ENCODE results near the gene FANCG. TPM values are rescaled to one million over a fixed set of nuclear protein-coding genes. Genes with fewer than 3 reads are reported as not detected.
A peak's percentile ranks its signal among the peaks of the same experiment; 100 is the strongest.

The FANCG gene
- total RNA-seq, 1 donor from 2014 or later: 5.6 TPM

DNA sequence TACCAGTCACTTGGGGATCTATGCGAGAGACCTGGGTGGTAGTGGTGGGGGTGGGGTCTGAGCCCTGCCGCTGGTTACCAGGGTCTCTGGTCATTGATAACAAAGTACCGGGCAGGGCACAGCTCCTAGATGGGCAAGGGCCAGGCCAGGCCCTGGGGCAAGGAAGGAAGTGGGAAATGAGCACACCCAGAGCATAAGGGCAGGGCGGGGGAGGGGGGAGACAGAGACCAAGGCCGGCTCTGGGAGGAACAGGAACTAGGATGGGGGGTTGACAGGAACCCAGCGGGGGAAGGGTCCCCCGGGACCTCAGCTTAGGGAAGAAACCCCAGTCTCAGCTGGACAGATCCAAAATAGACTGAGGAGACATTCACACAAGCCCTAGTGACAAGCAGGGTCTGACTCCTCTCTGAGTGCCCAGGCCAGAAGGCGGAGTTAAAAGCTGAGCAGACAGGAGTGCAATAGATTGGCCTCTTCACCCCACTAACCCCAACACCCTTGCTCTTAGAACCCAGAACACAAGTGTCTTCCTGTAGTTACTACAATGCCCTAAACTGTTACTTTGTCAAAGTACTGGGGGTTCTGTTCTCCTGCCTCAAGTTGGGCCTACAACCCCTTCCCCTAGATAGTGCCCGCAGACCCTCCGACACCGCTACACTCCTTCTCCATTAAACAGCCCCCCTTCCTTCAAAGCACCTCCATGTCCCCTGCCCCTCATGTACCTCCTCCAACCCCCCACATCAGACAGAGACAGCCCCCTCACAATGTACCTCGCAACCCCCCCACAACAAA, 35.3 kb upstream of the FANCG start:
- intact Hi-C loops (cut with micrococcal nuclease): loop anchor here (5.0 to 10.0 kb wide), 3 partner anchors 47 to 362 kb away; partner anchors contain the start of gene UNC13B
- H3K9me3 ChIP-seq (replicated peaks): no peaks in the 10 kb centered on the region
- peak; percentile 80 for DNase-seq
- peaks cover 66% of the 10 kb centered on the region for H3K4me1 ChIP-seq
- H3K36me3 ChIP-seq: no peaks in the 10 kb centered on the region
- H3K27me3 ChIP-seq (ENCODE audit: low read depth): no peaks in the 10 kb centered on the region
- peak overlapping the region; percentile 95 for H3K27ac ChIP-seq (replicated peaks)
- TF ChIP-seq, protein P1, sequence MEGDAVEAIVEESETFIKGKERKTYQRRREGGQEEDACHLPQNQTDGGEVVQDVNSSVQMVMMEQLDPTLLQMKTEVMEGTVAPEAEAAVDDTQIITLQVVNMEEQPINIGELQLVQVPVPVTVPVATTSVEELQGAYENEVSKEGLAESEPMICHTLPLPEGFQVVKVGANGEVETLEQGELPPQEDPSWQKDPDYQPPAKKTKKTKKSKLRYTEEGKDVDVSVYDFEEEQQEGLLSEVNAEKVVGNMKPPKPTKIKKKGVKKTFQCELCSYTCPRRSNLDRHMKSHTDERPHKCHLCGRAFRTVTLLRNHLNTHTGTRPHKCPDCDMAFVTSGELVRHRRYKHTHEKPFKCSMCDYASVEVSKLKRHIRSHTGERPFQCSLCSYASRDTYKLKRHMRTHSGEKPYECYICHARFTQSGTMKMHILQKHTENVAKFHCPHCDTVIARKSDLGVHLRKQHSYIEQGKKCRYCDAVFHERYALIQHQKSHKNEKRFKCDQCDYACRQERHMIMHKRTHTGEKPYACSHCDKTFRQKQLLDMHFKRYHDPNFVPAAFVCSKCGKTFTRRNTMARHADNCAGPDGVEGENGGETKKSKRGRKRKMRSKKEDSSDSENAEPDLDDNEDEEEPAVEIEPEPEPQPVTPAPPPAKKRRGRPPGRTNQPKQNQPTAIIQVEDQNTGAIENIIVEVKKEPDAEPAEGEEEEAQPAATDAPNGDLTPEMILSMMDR (IDR thresholded peaks at IDR 0.05; ENCODE audit: borderline replicate concordance): no peak
- H3K4me3 ChIP-seq: peak overlapping the region; percentile 74

DNA sequence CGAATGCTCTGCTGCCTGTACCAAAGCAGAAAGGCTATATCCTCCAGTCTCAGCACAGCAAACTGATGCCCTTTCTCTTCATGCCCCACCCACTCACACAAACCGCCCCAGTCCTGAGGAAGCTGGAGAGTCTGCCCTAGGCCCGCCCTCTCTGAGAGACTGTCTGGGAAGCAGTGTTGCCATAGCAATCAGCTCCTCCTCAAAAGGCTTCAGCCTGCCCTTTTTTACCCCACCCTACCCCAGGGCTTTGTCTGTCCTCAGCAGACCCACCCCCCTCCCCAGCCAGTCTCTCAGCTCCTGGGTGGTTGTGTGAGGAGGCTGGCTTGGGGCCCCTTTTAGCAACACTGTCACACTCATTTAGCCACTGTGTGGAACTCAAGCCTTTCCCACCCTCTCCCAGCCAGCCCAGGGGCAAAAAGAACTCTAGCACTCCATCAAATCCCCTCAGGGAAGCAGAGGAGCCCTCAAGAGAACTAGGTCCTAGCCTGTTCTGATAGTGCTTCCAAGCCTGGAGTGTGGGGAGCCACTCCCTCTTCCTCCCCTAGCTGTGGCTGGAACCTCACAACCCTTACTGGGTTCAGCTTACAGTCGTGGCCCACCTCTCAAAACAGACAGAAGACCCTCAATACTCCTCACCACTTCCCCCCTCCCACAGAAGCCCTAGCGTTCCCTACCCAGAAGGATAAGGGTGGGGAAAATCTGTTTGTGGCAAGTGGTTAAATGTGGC, 34.5 kb upstream of the FANCG start:
- Histone ChIP-seq H3K4me1 (peaks cover 74% of the 10 kb centered on the region), H3K9me3 (replicated peaks) (no peaks in the 10 kb centered on the region), H3K27me3 (ENCODE audit: low read depth) (no peaks in the 10 kb centered on the region), H3K36me3 (no peaks in the 10 kb centered on the region), H3K4me3 (peak overlapping the region; percentile 74), H3K27ac (replicated peaks) (peak overlapping the region; percentile 95)
- TF ChIP-seq, protein P1 (IDR thresholded peaks at IDR 0.05; ENCODE audit: borderline replicate concordance): no peak
- DNase-seq: peak; percentile 84
- intact Hi-C loops (cut with micrococcal nuclease): loop anchor here (10.0 kb wide), 1 partner anchor 141 kb away; no protein-coding TSS in a partner anchor

DNA sequence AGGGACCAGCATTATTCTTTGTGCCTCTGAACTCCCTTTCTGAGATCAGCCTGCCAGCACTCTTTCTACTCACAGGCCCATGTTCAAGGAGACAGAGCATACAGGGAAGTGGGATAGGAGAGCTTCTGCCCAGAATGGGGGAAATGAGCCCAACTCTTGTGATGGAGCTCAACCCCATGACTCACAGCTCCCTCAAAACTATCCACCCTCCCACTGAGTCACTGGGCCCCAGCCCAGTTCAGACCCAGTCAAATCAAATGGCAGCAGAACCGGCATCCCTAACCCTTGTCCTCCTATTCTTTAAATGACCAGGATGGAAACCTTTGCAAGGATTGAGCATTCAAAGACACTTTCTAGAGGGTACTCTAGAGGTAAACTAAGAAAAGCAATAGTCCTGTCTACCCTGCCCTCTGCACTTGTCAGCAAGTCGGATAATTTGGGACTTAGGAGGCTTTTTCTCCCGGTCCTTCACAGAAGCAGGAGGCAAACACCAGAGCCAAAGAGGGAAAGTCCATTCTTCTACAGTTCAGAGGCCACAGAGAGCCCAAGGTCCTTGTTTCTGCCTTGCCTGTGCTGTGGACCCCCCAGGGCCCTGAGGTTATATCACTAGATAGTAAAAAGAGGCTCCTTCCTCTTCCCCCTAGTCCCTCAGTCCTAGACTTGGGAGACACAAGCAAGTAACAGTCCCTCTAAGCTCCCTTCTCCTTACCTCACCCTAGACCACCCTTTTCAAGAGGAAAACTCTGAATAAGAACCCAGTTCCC, 32.7 kb upstream of the FANCG start:
- Histone ChIP-seq H3K27me3 (ENCODE audit: low read depth) (no peaks in the 10 kb centered on the region), H3K4me1 (peaks cover 74% of the 10 kb centered on the region), H3K9me3 (replicated peaks) (no peaks in the 10 kb centered on the region), H3K27ac (replicated peaks) (peak overlapping the region; percentile 95), H3K36me3 (peaks cover 13% of the 10 kb centered on the region), H3K4me3 (peak overlapping the region; percentile 93)
- no peak for DNase-seq
- intact Hi-C loops (cut with micrococcal nuclease): loop anchor here (10.0 kb wide), 1 partner anchor 142 kb away; no protein-coding TSS in a partner anchor
- TF ChIP-seq, protein P1 (IDR thresholded peaks at IDR 0.05; ENCODE audit: borderline replicate concordance): no peak

DNA sequence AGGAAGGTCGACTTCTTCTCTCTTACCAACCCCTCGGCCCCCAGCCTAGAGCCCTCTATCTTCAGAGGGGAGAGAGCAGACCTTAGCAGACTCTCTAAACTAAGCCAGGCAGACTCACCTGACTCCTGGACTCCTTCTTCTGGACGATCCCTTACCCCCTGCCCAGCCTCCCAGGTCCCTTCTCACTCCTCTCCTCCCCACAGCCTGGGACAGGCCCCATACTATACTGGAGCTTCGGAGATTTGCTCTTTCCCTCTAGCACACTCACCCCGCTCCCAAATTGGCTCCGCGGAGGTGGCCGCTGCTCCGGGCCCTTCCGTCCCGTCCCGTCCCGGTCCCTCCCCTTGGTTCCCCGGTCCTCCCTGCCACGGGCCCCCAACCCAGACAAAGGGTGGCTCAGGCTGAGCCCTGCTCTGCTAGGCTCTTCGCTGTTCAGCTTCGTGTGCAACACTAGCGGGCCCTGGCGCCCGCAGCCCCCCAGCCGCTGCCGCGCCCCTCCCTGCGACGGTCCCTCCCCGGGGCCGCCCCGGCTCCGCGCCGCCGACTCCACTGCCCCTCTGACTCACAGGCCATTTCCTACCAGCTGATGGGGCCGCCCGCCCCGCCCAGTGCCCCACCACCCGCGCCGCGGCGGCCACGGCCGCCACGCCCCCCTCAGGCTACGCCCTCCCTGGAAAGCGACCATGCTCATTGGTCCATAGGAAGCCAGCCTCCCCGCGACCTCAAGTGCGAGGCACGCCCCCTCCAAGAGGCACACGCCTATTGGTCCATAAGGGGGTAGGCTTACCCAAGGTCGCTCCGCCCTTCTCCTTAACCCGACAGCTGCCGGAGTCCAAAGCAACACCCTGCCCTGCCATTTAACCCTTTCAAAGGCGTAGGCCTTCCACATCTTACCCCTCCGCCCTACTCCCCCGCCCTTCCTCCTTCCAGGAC, 31.5 kb upstream of the FANCG start:
- H3K4me1 ChIP-seq: peaks cover 64% of the 10 kb centered on the region

More for the DNA sequence above, 31.5 kb upstream of the FANCG start:
- TF ChIP-seq, protein P1 (IDR thresholded peaks at IDR 0.05; ENCODE audit: borderline replicate concordance): no peak
- DNase-seq: peak; percentile 98
- Histone ChIP-seq H3K27me3 (ENCODE audit: low read depth) (no peaks in the 10 kb centered on the region), H3K4me3 (peak overlapping the region; percentile 93), H3K9me3 (replicated peaks) (no peaks in the 10 kb centered on the region), H3K27ac (replicated peaks) (peak overlapping the region; percentile 95), H3K36me3 (peaks cover 25% of the 10 kb centered on the region)
- intact Hi-C loops (cut with micrococcal nuclease): loop anchor here (10.0 kb wide), 1 partner anchor 144 kb away; no protein-coding TSS in a partner anchor

Measured in left ventricle myocardium inferior (tissue), 1 donor.